NT2/D1 (cell line): Measurements from ENCODE around the gene LIMS1.
"Not testable (repeated sequence)": the region's sequence is repeated elsewhere in the genome, so short reads cannot be mapped to it uniquely, and the experiment has no call there.

Source experiments
- DNase-seq: peaks from one replicate; pipeline ENCODE4 v3.0.0-alpha.2; 2011; ENCODE audit warnings: low read depth, low spot score
- H3K27me3 ChIP-seq: 2 replicates; pipeline ENCODE4 v1.6.0; 2011; ENCODE audit warnings: mild to moderate bottlenecking; ENCODE audit not compliant: insufficient read length, insufficient read depth
- H3K36me3 ChIP-seq: 2 replicates; pipeline ENCODE4 v1.6.1; 2011; ENCODE audit warnings: mild to moderate bottlenecking, low read length, mixed read lengths; ENCODE audit not compliant: insufficient read depth, insufficient read length
- H3K4me1 ChIP-seq: 2 replicates; pipeline ENCODE4 v1.5.1; 2011; ENCODE audit not compliant: insufficient read depth, insufficient read length
- H3K4me3 ChIP-seq: 2 replicates; pipeline ENCODE4 v1.5.1; 2011; ENCODE audit warnings: low read depth; ENCODE audit not compliant: insufficient read length
- H3K9ac ChIP-seq: 2 replicates; pipeline ENCODE4 v1.6.0; 2011; ENCODE audit warnings: low read depth; ENCODE audit not compliant: insufficient read length
- H3K9me3 ChIP-seq: 2 replicates; pipeline ENCODE4 v1.5.1; 2011; ENCODE audit warnings: mild to moderate bottlenecking, low read length; ENCODE audit not compliant: insufficient read depth

Gene LIMS1

GRCh38 chr2:108656282-108656681 lies 122.0 kb downstream of the LIMS1 start:
- H3K36me3 ChIP-seq = not testable (repeated sequence)

GRCh38 chr2:108657517-108657916 lies 123.2 kb downstream of the LIMS1 start:
- not testable (repeated sequence) for H3K4me3 ChIP-seq, H3K4me1 ChIP-seq, H3K27me3 ChIP-seq, DNase-seq, H3K9me3 ChIP-seq, H3K9ac ChIP-seq, H3K36me3 ChIP-seq

More at GRCh38 chr2:108656282-108656681, 122.0 kb downstream of the LIMS1 start:
- DNase-seq, H3K9ac ChIP-seq, H3K27me3 ChIP-seq, H3K4me1 ChIP-seq, H3K4me3 ChIP-seq, H3K9me3 ChIP-seq: not testable (repeated sequence)

- not testable (repeated sequence) for H3K4me3 ChIP-seq
Observed at GRCh38 chr2:108658553-108658952, 124.3 kb downstream of the LIMS1 start.

GRCh38 chr2:108661493-108661892 lies 127.2 kb downstream of the LIMS1 start:
- not testable (repeated sequence) for H3K4me1 ChIP-seq, DNase-seq, H3K27me3 ChIP-seq, H3K9ac ChIP-seq, H3K9me3 ChIP-seq, H3K4me3 ChIP-seq, H3K36me3 ChIP-seq

More at GRCh38 chr2:108658553-108658952, 124.3 kb downstream of the LIMS1 start:
- not testable (repeated sequence) for H3K9ac ChIP-seq, H3K36me3 ChIP-seq, H3K27me3 ChIP-seq, H3K4me1 ChIP-seq, H3K9me3 ChIP-seq, DNase-seq

- not testable (repeated sequence) for H3K4me3 ChIP-seq
- peak overlapping the region; percentile 61 for H3K9ac ChIP-seq
- DNase-seq = peak; percentile 16
Observed at GRCh38 chr2:108662207-108662612, 127.9 kb downstream of the LIMS1 start.

GRCh38 chr2:108663346-108663745 lies 129.1 kb downstream of the LIMS1 start:
- DNase-seq, H3K27me3 ChIP-seq, H3K4me3 ChIP-seq, H3K36me3 ChIP-seq, H3K4me1 ChIP-seq, H3K9me3 ChIP-seq, H3K9ac ChIP-seq: not testable (repeated sequence)

More at GRCh38 chr2:108662207-108662612, 127.9 kb downstream of the LIMS1 start:
- not testable (repeated sequence) for H3K9me3 ChIP-seq, H3K36me3 ChIP-seq, H3K27me3 ChIP-seq, H3K4me1 ChIP-seq

GRCh38 chr2:108664089-108664488 lies 129.8 kb downstream of the LIMS1 start:
- not testable (repeated sequence) for H3K9ac ChIP-seq, H3K4me1 ChIP-seq, H3K9me3 ChIP-seq, H3K27me3 ChIP-seq, DNase-seq, H3K36me3 ChIP-seq, H3K4me3 ChIP-seq

GRCh38 chr2:108664979-108665378 lies 130.7 kb downstream of the LIMS1 start:
- not testable (repeated sequence) for H3K9me3 ChIP-seq, H3K4me1 ChIP-seq, H3K27me3 ChIP-seq, DNase-seq, H3K36me3 ChIP-seq, H3K9ac ChIP-seq, H3K4me3 ChIP-seq

- H3K4me3 ChIP-seq, H3K36me3 ChIP-seq, H3K27me3 ChIP-seq, H3K9ac ChIP-seq, H3K4me1 ChIP-seq, H3K9me3 ChIP-seq, DNase-seq: not testable (repeated sequence)
Observed at GRCh38 chr2:108665975-108666374, 131.7 kb downstream of the LIMS1 start.

- H3K4me1 ChIP-seq, DNase-seq, H3K9ac ChIP-seq, H3K9me3 ChIP-seq, H3K4me3 ChIP-seq, H3K36me3 ChIP-seq, H3K27me3 ChIP-seq: not testable (repeated sequence)
Observed at GRCh38 chr2:108667140-108667539, 132.9 kb downstream of the LIMS1 start.

GRCh38 chr2:108670282-108670681 lies 136.0 kb downstream of the LIMS1 start:
- H3K36me3 ChIP-seq, H3K9me3 ChIP-seq, DNase-seq, H3K4me3 ChIP-seq, H3K9ac ChIP-seq, H3K4me1 ChIP-seq, H3K27me3 ChIP-seq: not testable (repeated sequence)

GRCh38 chr2:108672200-108672805 lies 138.0 kb downstream of the LIMS1 start:
- not testable (repeated sequence) for H3K9ac ChIP-seq, H3K9me3 ChIP-seq, H3K4me1 ChIP-seq, DNase-seq, H3K4me3 ChIP-seq, H3K27me3 ChIP-seq
- H3K36me3 ChIP-seq = peaks cover 15% of the 10 kb centered on the region
